ENCODE data around the gene KRT6A. TPM values are rescaled to one million over a fixed set of nuclear protein-coding genes. Genes with fewer than 3 reads are reported as not detected.

Gene KRT6A
- total and polyA plus RNA-seq, 9 of the 15 experiments (the other 6 are each of a cell fraction or from before 2014, with no cell fraction given) = 0.26 TPM; not detected in 8

DNA sequence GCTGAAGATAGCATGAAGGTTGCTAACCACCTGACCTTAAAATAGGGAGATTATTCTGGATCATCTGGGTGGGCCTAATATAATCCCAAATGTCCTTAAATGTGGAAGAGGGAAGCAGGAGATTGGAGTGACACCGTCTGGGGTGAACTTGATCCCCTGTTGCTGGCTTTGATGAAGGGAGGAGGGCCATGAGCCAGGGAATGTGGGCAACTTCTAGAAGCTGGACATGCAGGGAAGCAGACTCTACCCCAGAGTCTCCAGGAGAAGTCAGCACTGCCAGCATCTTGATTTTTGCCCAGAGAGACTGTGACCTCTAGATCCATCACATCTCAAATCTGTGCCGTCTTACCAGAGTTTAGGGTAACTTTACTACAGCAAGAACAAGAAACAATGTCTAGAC lies 36.4 kb upstream of the KRT6A start:
- ChIA-PET POLR2A (no interaction called here), CTCF (ENCODE audit: low intra/inter-chr PET ratio) (no interaction called here)
- Histone ChIP-seq H4K20me1 (replicated peaks; ENCODE audit: control insufficient read depth, insufficient read depth, low read length) (peaks cover 5% of the 10 kb centered on the region; the same call in 1 of the 2 replicates), H3K27me3 (ENCODE audit: control insufficient read depth in 2 of 2, insufficient read depth in 2 of 2, low read length in 2 of 2) (peaks cover 5 to 46% of the 10 kb centered on the region in 2 experiments; a peak in 4 of 5 replicates), H3K4me3 (no peak overlapping the region), H3K27ac (ENCODE audit: extremely low read depth, low read depth, low read length) (no peak overlapping the region), H3K9ac (ENCODE audit: insufficient read depth in 1 of 2, low read depth in 2 of 2, low read length in 2 of 2) (no peak overlapping the region), H3K4me1 (replicated peaks in 1 of 2; ENCODE audit: control insufficient read depth in 2 of 2, insufficient read depth in 2 of 2, low read length in 2 of 2) (no peaks in the 10 kb centered on the region), H3K36me3 (ENCODE audit: control insufficient read depth, insufficient read depth, low read length) (no peaks in the 10 kb centered on the region), H3K79me2 (ENCODE audit: control insufficient read depth, insufficient read depth, low read length) (no peaks in the 10 kb centered on the region), H3K9me3 (replicated peaks; ENCODE audit: control insufficient read depth, insufficient read depth, low read depth, low read length) (no peaks in the 10 kb centered on the region), H2AFZ (ENCODE audit: low read depth, low read length) (no peak overlapping the region), H3K4me2 (ENCODE audit: insufficient read depth, low read length) (no peak overlapping the region), H3K9me1 (ENCODE audit: control insufficient read depth, insufficient read depth, low read length) (no peaks in the 10 kb centered on the region)
- DNase-seq (ENCODE audit: extremely low read depth in 1 of 4, low spot score in 3 of 4) = no peak
- intact Hi-C loops (cut with micrococcal nuclease) = no loop called here
- in situ Hi-C loops (cut with MboI) = no loop called here
- BruUV-seq (replicated peaks) = no TSS peak
- TF ChIP-seq CREBBP (IDR thresholded peaks at IDR 0.05; ENCODE audit: low read depth, low read length) (no peak), KDM4B (IDR thresholded peaks at IDR 0.05; ENCODE audit: borderline replicate concordance in 2 of 2, low read depth in 1 of 2) (no peak), POLR2A (conservative IDR thresholded peaks at IDR 0.05) (no peak), TAF7 (tag; IDR thresholded peaks at IDR 0.05) (no peak), SLC30A9 (CRISPR knock-in tag; IDR thresholded peaks at IDR 0.05) (no peak), MXI1 (IDR thresholded peaks at IDR 0.05; ENCODE audit: low read depth, low read length) (no peak), SMAD4 (CRISPR knock-in tag; conservative IDR thresholded peaks at IDR 0.05) (no peak), FOXK2 (conservative IDR thresholded peaks at IDR 0.05 in 1 of 2, IDR thresholded peaks at IDR 0.05 in 1 of 2; ENCODE audit: low read depth in 2 of 2) (no peak), EP400 (IDR thresholded peaks at IDR 0.05) (no peak), SOX6 (IDR thresholded peaks at IDR 0.05) (no peak), ZFP1 (CRISPR knock-in tag; IDR thresholded peaks at IDR 0.05) (no peak), ARID1B (IDR thresholded peaks at IDR 0.05) (no peak), ATF7 (IDR thresholded peaks at IDR 0.05) (no peak), PTTG1 (tag; IDR thresholded peaks at IDR 0.05; ENCODE audit: low read depth) (no peak), ZNF263 (CRISPR knock-in tag; IDR thresholded peaks at IDR 0.05; ENCODE audit: borderline replicate concordance) (no peak), RBM34 (IDR thresholded peaks at IDR 0.05; ENCODE audit: borderline replicate concordance, insufficient read depth, low read length) (no peak)
- TF ChIP-seq, protein P1, sequence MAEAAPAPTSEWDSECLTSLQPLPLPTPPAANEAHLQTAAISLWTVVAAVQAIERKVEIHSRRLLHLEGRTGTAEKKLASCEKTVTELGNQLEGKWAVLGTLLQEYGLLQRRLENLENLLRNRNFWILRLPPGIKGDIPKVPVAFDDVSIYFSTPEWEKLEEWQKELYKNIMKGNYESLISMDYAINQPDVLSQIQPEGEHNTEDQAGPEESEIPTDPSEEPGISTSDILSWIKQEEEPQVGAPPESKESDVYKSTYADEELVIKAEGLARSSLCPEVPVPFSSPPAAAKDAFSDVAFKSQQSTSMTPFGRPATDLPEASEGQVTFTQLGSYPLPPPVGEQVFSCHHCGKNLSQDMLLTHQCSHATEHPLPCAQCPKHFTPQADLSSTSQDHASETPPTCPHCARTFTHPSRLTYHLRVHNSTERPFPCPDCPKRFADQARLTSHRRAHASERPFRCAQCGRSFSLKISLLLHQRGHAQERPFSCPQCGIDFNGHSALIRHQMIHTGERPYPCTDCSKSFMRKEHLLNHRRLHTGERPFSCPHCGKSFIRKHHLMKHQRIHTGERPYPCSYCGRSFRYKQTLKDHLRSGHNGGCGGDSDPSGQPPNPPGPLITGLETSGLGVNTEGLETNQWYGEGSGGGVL (CRISPR knock-in tag; IDR thresholded peaks at IDR 0.05) = no peak
- TF ChIP-seq, protein P2, sequence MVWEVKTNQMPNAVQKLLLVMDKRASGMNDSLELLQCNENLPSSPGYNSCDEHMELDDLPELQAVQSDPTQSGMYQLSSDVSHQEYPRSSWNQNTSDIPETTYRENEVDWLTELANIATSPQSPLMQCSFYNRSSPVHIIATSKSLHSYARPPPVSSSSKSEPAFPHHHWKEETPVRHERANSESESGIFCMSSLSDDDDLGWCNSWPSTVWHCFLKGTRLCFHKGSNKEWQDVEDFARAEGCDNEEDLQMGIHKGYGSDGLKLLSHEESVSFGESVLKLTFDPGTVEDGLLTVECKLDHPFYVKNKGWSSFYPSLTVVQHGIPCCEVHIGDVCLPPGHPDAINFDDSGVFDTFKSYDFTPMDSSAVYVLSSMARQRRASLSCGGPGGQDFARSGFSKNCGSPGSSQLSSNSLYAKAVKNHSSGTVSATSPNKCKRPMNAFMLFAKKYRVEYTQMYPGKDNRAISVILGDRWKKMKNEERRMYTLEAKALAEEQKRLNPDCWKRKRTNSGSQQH (CRISPR knock-in tag; IDR thresholded peaks at IDR 0.05) = no peak
- TF ChIP-seq, protein P3, sequence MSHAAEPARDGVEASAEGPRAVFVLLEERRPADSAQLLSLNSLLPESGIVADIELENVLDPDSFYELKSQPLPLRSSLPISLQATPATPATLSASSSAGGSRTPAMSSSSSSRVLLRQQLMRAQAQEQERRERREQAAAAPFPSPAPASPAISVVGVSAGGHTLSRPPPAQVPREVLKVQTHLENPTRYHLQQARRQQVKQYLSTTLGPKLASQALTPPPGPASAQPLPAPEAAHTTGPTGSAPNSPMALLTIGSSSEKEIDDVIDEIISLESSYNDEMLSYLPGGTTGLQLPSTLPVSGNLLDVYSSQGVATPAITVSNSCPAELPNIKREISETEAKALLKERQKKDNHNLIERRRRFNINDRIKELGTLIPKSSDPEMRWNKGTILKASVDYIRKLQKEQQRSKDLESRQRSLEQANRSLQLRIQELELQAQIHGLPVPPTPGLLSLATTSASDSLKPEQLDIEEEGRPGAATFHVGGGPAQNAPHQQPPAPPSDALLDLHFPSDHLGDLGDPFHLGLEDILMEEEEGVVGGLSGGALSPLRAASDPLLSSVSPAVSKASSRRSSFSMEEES (CRISPR knock-in tag; IDR thresholded peaks at IDR 0.05) = no peak
- no peak for FAIRE-seq
- 0% methylated on average over 2 of the region's 2 CpGs for WGBS (ENCODE audit: insufficient coverage, low coverage, missing lambda C conversion rate)
- ATAC-seq = no peak
